ENCODE data around the gene FEM1C. TPM values are rescaled to one million over a fixed set of nuclear protein-coding genes. Genes with fewer than 3 reads are reported as not detected.

The FEM1C gene
- total RNA-seq (16.7 TPM), polyA plus RNA-seq (ENCODE audit: insufficient read depth in 1 of 8, insufficient read length in 8 of 8, low replicate concordance in 1 of 8) (10 to 100 TPM; 16.9 to 25.2 (median 22.6) TPM)
- long read RNA-seq, donor 1, full-length matches to known transcripts = 4 of 4 reads
- long read RNA-seq, donor 1, partial matches to known transcripts = 0 of 4 reads
- long read RNA-seq, donor 1, other reads (novel, unspliced or antisense) = 0 of 4 reads
- long read RNA-seq, donor 2 = 0 reads
- long read RNA-seq, donor 3, full-length matches to known transcripts = 4 of 4 reads
- long read RNA-seq, donor 3, partial matches to known transcripts = 0 of 4 reads
- long read RNA-seq, donor 3, other reads (novel, unspliced or antisense) = 0 of 4 reads
- long read RNA-seq, donor 4, full-length matches to known transcripts = 4 of 4 reads
- long read RNA-seq, donor 4, partial matches to known transcripts = 0 of 4 reads
- long read RNA-seq, donor 4, other reads (novel, unspliced or antisense) = 0 of 4 reads
- long read RNA-seq, donor 5, full-length matches to known transcripts = 8 of 13 reads
- long read RNA-seq, donor 5, partial matches to known transcripts = 5 of 13 reads
- long read RNA-seq, donor 5, other reads (novel, unspliced or antisense) = 0 of 13 reads
- long read RNA-seq, donor 6, full-length matches to known transcripts = 6 of 6 reads
- long read RNA-seq, donor 6, partial matches to known transcripts = 0 of 6 reads
- long read RNA-seq, donor 6, other reads (novel, unspliced or antisense) = 0 of 6 reads
- long read RNA-seq, donor 7, full-length matches to known transcripts = 5 of 5 reads
- long read RNA-seq, donor 7, partial matches to known transcripts = 0 of 5 reads
- long read RNA-seq, donor 7, other reads (novel, unspliced or antisense) = 0 of 5 reads
- long read RNA-seq, donor 8, full-length matches to known transcripts = 7 of 7 reads
- long read RNA-seq, donor 8, partial matches to known transcripts = 0 of 7 reads
- long read RNA-seq, donor 8, other reads (novel, unspliced or antisense) = 0 of 7 reads
- long read RNA-seq, donor 9, full-length matches to known transcripts = 3 of 3 reads
- long read RNA-seq, donor 9, partial matches to known transcripts = 0 of 3 reads
- long read RNA-seq, donor 9, other reads (novel, unspliced or antisense) = 0 of 3 reads
- long read RNA-seq, donor 10, full-length matches to known transcripts = 13 of 20 reads
- long read RNA-seq, donor 10, partial matches to known transcripts = 7 of 20 reads
- long read RNA-seq, donor 10, other reads (novel, unspliced or antisense) = 0 of 20 reads
- long read RNA-seq, donor 11, full-length matches to known transcripts = 2 of 2 reads
- long read RNA-seq, donor 11, partial matches to known transcripts = 0 of 2 reads
- long read RNA-seq, donor 11, other reads (novel, unspliced or antisense) = 0 of 2 reads

- Histone ChIP-seq H3K4me3 (ENCODE audit: low read length) (peak within 1 kb of the TSS; percentile 64), H3K27me3 (ENCODE audit: control insufficient read depth, insufficient read depth, low read length) (no peaks in the 10 kb centered on the region), H3K36me3 (ENCODE audit: control insufficient read depth, insufficient read depth, low read length) (peaks cover 10% of the 10 kb centered on the region), H3K4me1 (ENCODE audit: control insufficient read depth, insufficient read depth, low read length) (peaks cover 7% of the 10 kb centered on the region), H3K9me3 (replicated peaks; ENCODE audit: control insufficient read depth, low read depth, low read length) (peaks cover 9% of the 10 kb centered on the region), H3K27ac (ENCODE audit: low read length) (peak within 1 kb of the TSS; percentile 96)
- DNase-seq = peak; percentile 99
- under 1% methylated on average over 75 of the region's 82 CpGs for WGBS (ENCODE audit: insufficient coverage)
Measured at GRCh38 chr5:115544436-115545350, at the start of gene FEM1C. Gene FEM1C (minus strand): TSS chr5:115544775. CDS start chr5:115543493, 1,282 bp downstream.

- no peak for DNase-seq
- Histone ChIP-seq H3K9me3 (replicated peaks; ENCODE audit: control insufficient read depth, low read depth, low read length) (no peaks in the 10 kb centered on the region), H3K4me1 (ENCODE audit: control insufficient read depth, insufficient read depth, low read length) (peaks cover 2% of the 10 kb centered on the region), H3K27me3 (ENCODE audit: control insufficient read depth, insufficient read depth, low read length) (no peaks in the 10 kb centered on the region), H3K27ac (ENCODE audit: low read length) (no peak overlapping the region), H3K4me3 (ENCODE audit: low read length) (no peak overlapping the region), H3K36me3 (ENCODE audit: control insufficient read depth, insufficient read depth, low read length) (no peaks in the 10 kb centered on the region)
- no CpG with 5 or more reads among the region's 3 CpGs for WGBS (ENCODE audit: insufficient coverage)
Measured at GRCh38 chr5:115589043-115589442, 44.5 kb upstream of the FEM1C start.

GRCh38 chr5:115588640-115589039 lies 44.1 kb upstream of the FEM1C start:
- no peak overlapping the region for H3K4me3 ChIP-seq (ENCODE audit: low read length)
- DNase-seq = no peak
- H3K27ac ChIP-seq (ENCODE audit: low read length) = no peak overlapping the region
- no peaks in the 10 kb centered on the region for H3K9me3 ChIP-seq (replicated peaks; ENCODE audit: control insufficient read depth, low read depth, low read length)
- no peaks in the 10 kb centered on the region for H3K36me3 ChIP-seq (ENCODE audit: control insufficient read depth, insufficient read depth, low read length)
- WGBS (ENCODE audit: insufficient coverage) = 81% methylated on average over 3 of the region's 4 CpGs
- H3K4me1 ChIP-seq (ENCODE audit: control insufficient read depth, insufficient read depth, low read length) = peaks cover 2% of the 10 kb centered on the region
- no peaks in the 10 kb centered on the region for H3K27me3 ChIP-seq (ENCODE audit: control insufficient read depth, insufficient read depth, low read length)

GRCh38 chr5:115586525-115587146 lies 42.1 kb upstream of the FEM1C start:
- no peaks in the 10 kb centered on the region for H3K27me3 ChIP-seq (ENCODE audit: control insufficient read depth, insufficient read depth, low read length)
- WGBS (ENCODE audit: insufficient coverage) = 43% methylated on average over 1 of the region's 6 CpGs
- no peak for DNase-seq
- H3K27ac ChIP-seq (ENCODE audit: low read length) = no peak overlapping the region
- H3K4me3 ChIP-seq (ENCODE audit: low read length) = no peak overlapping the region
- H3K9me3 ChIP-seq (replicated peaks; ENCODE audit: control insufficient read depth, low read depth, low read length) = no peaks in the 10 kb centered on the region
- H3K4me1 ChIP-seq (ENCODE audit: control insufficient read depth, insufficient read depth, low read length) = peaks cover 2% of the 10 kb centered on the region
- no peaks in the 10 kb centered on the region for H3K36me3 ChIP-seq (ENCODE audit: control insufficient read depth, insufficient read depth, low read length)

GRCh38 chr5:115585265-115585664 lies 40.7 kb upstream of the FEM1C start:
- Histone ChIP-seq H3K9me3 (replicated peaks; ENCODE audit: control insufficient read depth, low read depth, low read length) (no peaks in the 10 kb centered on the region), H3K36me3 (ENCODE audit: control insufficient read depth, insufficient read depth, low read length) (peaks cover 5% of the 10 kb centered on the region), H3K27ac (ENCODE audit: low read length) (no peak overlapping the region), H3K4me3 (ENCODE audit: low read length) (no peak overlapping the region), H3K4me1 (ENCODE audit: control insufficient read depth, insufficient read depth, low read length) (peaks cover 2% of the 10 kb centered on the region), H3K27me3 (ENCODE audit: control insufficient read depth, insufficient read depth, low read length) (no peaks in the 10 kb centered on the region)
- DNase-seq = no peak
- 100% methylated on average over 1 of the region's 1 CpG for WGBS (ENCODE audit: insufficient coverage)

GRCh38 chr5:115584501-115584900 lies 39.9 kb upstream of the FEM1C start:
- no CpG with 5 or more reads among the region's 1 CpG for WGBS (ENCODE audit: insufficient coverage)
- Histone ChIP-seq H3K9me3 (replicated peaks; ENCODE audit: control insufficient read depth, low read depth, low read length) (no peaks in the 10 kb centered on the region), H3K4me3 (ENCODE audit: low read length) (no peak overlapping the region), H3K27ac (ENCODE audit: low read length) (no peak overlapping the region), H3K36me3 (ENCODE audit: control insufficient read depth, insufficient read depth, low read length) (peaks cover 5% of the 10 kb centered on the region), H3K4me1 (ENCODE audit: control insufficient read depth, insufficient read depth, low read length) (peaks cover 2% of the 10 kb centered on the region), H3K27me3 (ENCODE audit: control insufficient read depth, insufficient read depth, low read length) (no peaks in the 10 kb centered on the region)
- no peak for DNase-seq

GRCh38 chr5:115583474-115583873 lies 38.9 kb upstream of the FEM1C start:
- peaks cover 5% of the 10 kb centered on the region for H3K36me3 ChIP-seq (ENCODE audit: control insufficient read depth, insufficient read depth, low read length)
- no peaks in the 10 kb centered on the region for H3K9me3 ChIP-seq (replicated peaks; ENCODE audit: control insufficient read depth, low read depth, low read length)
- H3K4me1 ChIP-seq (ENCODE audit: control insufficient read depth, insufficient read depth, low read length) = peaks cover 2% of the 10 kb centered on the region
- DNase-seq = no peak
- H3K4me3 ChIP-seq (ENCODE audit: low read length) = no peak overlapping the region
- 20% methylated on average over 1 of the region's 3 CpGs for WGBS (ENCODE audit: insufficient coverage)
- no peak overlapping the region for H3K27ac ChIP-seq (ENCODE audit: low read length)
- H3K27me3 ChIP-seq (ENCODE audit: control insufficient read depth, insufficient read depth, low read length) = no peaks in the 10 kb centered on the region

- no CpG with 5 or more reads among the region's 2 CpGs for WGBS (ENCODE audit: insufficient coverage)
- H3K27me3 ChIP-seq (ENCODE audit: control insufficient read depth, insufficient read depth, low read length) = no peaks in the 10 kb centered on the region
- H3K27ac ChIP-seq (ENCODE audit: low read length) = no peak overlapping the region
Measured at GRCh38 chr5:115580941-115581340, 36.4 kb upstream of the FEM1C start.

More at GRCh38 chr5:115580941-115581340, 36.4 kb upstream of the FEM1C start:
- H3K4me3 ChIP-seq (ENCODE audit: low read length) = no peak overlapping the region
- H3K4me1 ChIP-seq (ENCODE audit: control insufficient read depth, insufficient read depth, low read length) = no peaks in the 10 kb centered on the region
- H3K36me3 ChIP-seq (ENCODE audit: control insufficient read depth, insufficient read depth, low read length) = peaks cover 5% of the 10 kb centered on the region
- H3K9me3 ChIP-seq (replicated peaks; ENCODE audit: control insufficient read depth, low read depth, low read length) = no peaks in the 10 kb centered on the region
- no peak for DNase-seq
